ENCODE results near the gene BPIFA3.
"Not testable (repeated sequence)": the region's sequence is repeated elsewhere in the genome, so short reads cannot be mapped to it uniquely, and the experiment has no call there.

BPIFA3 gene

GRCh38 chr20:33217052-33217451, at the start of gene BPIFA3:
Gene BPIFA3 (plus strand): TSS chr20:33217352. CDS start chr20:33217537, 185 bp downstream.
- no peak for DNase-seq (ENCODE audit: low read depth in 3 of 3, low spot score in 1 of 3)

- no peak for DNase-seq (ENCODE audit: low read depth in 3 of 3, low spot score in 1 of 3)
Observed at GRCh38 chr20:33167859-33168258, 49.3 kb upstream of the BPIFA3 start, which contains the start of gene BPIFA2. Gene BPIFA2 (plus strand): TSS chr20:33168159. CDS start chr20:33169146, 987 bp downstream.

- peak in 1 of 3 donors; percentile 3 for DNase-seq (ENCODE audit: low read depth in 3 of 3, low spot score in 1 of 3)
Observed at GRCh38 chr20:33169176-33169794, 47.9 kb upstream of the BPIFA3 start.

- DNase-seq (ENCODE audit: low read depth in 3 of 3, low spot score in 1 of 3), result no peak
Observed at GRCh38 chr20:33172781-33173180, 44.4 kb upstream of the BPIFA3 start.

- no peak for DNase-seq (ENCODE audit: low read depth in 3 of 3, low spot score in 1 of 3)
Observed at GRCh38 chr20:33175123-33175522, 42.0 kb upstream of the BPIFA3 start.

- no peak for DNase-seq (ENCODE audit: low read depth in 3 of 3, low spot score in 1 of 3)
Observed at GRCh38 chr20:33176101-33176500, 41.1 kb upstream of the BPIFA3 start.

GRCh38 chr20:33177866-33178265, 39.3 kb upstream of the BPIFA3 start:
- no peak for DNase-seq (ENCODE audit: low read depth in 3 of 3, low spot score in 1 of 3)

GRCh38 chr20:33178726-33179125, 38.4 kb upstream of the BPIFA3 start:
- DNase-seq (ENCODE audit: low read depth in 3 of 3, low spot score in 1 of 3), result no peak

GRCh38 chr20:33180169-33180568, 37.0 kb upstream of the BPIFA3 start:
- no peak for DNase-seq (ENCODE audit: low read depth in 3 of 3, low spot score in 1 of 3)

GRCh38 chr20:33181482-33182093, 35.6 kb upstream of the BPIFA3 start:
- no peak for DNase-seq (ENCODE audit: low read depth in 3 of 3, low spot score in 1 of 3)

GRCh38 chr20:33183312-33183711, 33.8 kb upstream of the BPIFA3 start:
- no peak for DNase-seq (ENCODE audit: low read depth in 3 of 3, low spot score in 1 of 3)

- DNase-seq (ENCODE audit: low read depth in 3 of 3, low spot score in 1 of 3), result not testable (repeated sequence)
Observed at GRCh38 chr20:33185031-33185590, 32.0 kb upstream of the BPIFA3 start.

- DNase-seq (ENCODE audit: low read depth in 3 of 3, low spot score in 1 of 3), result no peak
Observed at GRCh38 chr20:33187491-33187890, 29.7 kb upstream of the BPIFA3 start.

GRCh38 chr20:33188421-33188820, 28.7 kb upstream of the BPIFA3 start:
- DNase-seq (ENCODE audit: low read depth in 3 of 3, low spot score in 1 of 3), result no peak

GRCh38 chr20:33191484-33191883, 25.7 kb upstream of the BPIFA3 start:
- DNase-seq (ENCODE audit: low read depth in 3 of 3, low spot score in 1 of 3), result no peak

GRCh38 chr20:33191955-33192354, 25.2 kb upstream of the BPIFA3 start:
- DNase-seq (ENCODE audit: low read depth in 3 of 3, low spot score in 1 of 3), result no peak

GRCh38 chr20:33192912-33193501, 24.1 kb upstream of the BPIFA3 start:
- DNase-seq (ENCODE audit: low read depth in 3 of 3, low spot score in 1 of 3), result no peak

- no peak for DNase-seq (ENCODE audit: low read depth in 3 of 3, low spot score in 1 of 3)
Observed at GRCh38 chr20:33199026-33199425, 18.1 kb upstream of the BPIFA3 start.

- no peak for DNase-seq (ENCODE audit: low read depth in 3 of 3, low spot score in 1 of 3)
Observed at GRCh38 chr20:33202451-33202850, 14.7 kb upstream of the BPIFA3 start.

GRCh38 chr20:33203444-33203843, 13.7 kb upstream of the BPIFA3 start:
- DNase-seq (ENCODE audit: low read depth in 3 of 3, low spot score in 1 of 3), result no peak

- DNase-seq (ENCODE audit: low read depth in 3 of 3, low spot score in 1 of 3), result peak in 1 of 3 donors; percentile 5
Observed at GRCh38 chr20:33209789-33210188, 7.4 kb upstream of the BPIFA3 start.

- DNase-seq (ENCODE audit: low read depth in 3 of 3, low spot score in 1 of 3), result no peak
Observed at GRCh38 chr20:33210371-33210770, 6.8 kb upstream of the BPIFA3 start.
